Esophagus (tissue), 2 donors: ENCODE results near the gene VPS8. TPM values are rescaled to one million over a fixed set of nuclear protein-coding genes. Genes with fewer than 3 reads are reported as not detected.

Experiments used
- H3K27ac ChIP-seq, 2 donors: one replicate each; pipeline ENCODE4 v1.5.1; 2013; ENCODE audit warnings: low read depth in 2 of 2, mild to moderate bottlenecking in 2 of 2, inconsistent platforms in 1 of 2, low read length in 1 of 2, moderate library complexity in 1 of 2
- H3K27me3 ChIP-seq, 2 donors: one replicate each; pipeline ENCODE4 v1.6.1; 2013; ENCODE audit warnings: low read length in 2 of 2, control low read depth in 1 of 2, mild to moderate bottlenecking in 1 of 2; ENCODE audit not compliant: insufficient read depth in 2 of 2, control insufficient read depth in 1 of 2
- H3K36me3 ChIP-seq, 2 donors: one replicate each; pipeline ENCODE4 v1.6.1; 2013; ENCODE audit warnings: low read length in 1 of 2; ENCODE audit not compliant: control insufficient read depth in 2 of 2, insufficient read depth in 2 of 2
- H3K4me1 ChIP-seq, 2 donors: one replicate each; pipeline ENCODE4 v1.6.1; 2013; ENCODE audit warnings: low read length in 1 of 2; ENCODE audit not compliant: control insufficient read depth in 2 of 2, insufficient read depth in 2 of 2
- H3K4me3 ChIP-seq, 2 donors: one replicate each; pipeline ENCODE4 v1.5.1; 2013; ENCODE audit warnings: low read length in 2 of 2, mild to moderate bottlenecking in 2 of 2, low read depth in 1 of 2, moderate library complexity in 1 of 2
- H3K9me3 ChIP-seq, 2 donors: one replicate each; pipeline ENCODE4 v1.6.1; 2013; ENCODE audit warnings: mild to moderate bottlenecking in 2 of 2, low read depth in 1 of 2, low read length in 1 of 2, moderate library complexity in 1 of 2; ENCODE audit not compliant: control insufficient read depth in 2 of 2, insufficient read depth in 1 of 2
- WGBS, 2 donors: extraction: QIAGEN DNeasy Blood & Tissue Kit; methylation state at CpG; one replicate each; pipeline ENCODE4 v1.1.7; 2013; 5-methylcytosine and 5-hydroxymethylcytosine counted together
- polyA plus RNA-seq, 2 donors: library from polyadenylated mRNA; stranded (reverse); fragments of 200-250 nt; gene quantifications; one replicate each; pipeline ENCODE4 v1.2.3, GENCODE V29; 2013
- donor health status: healthy with polysubstance abuse.
- donor health status: Bipolar disorder and iron deficiency.

The VPS8 gene
- polyA plus RNA-seq, 2 donors: 9.5 to 10.4 TPM

DNA sequence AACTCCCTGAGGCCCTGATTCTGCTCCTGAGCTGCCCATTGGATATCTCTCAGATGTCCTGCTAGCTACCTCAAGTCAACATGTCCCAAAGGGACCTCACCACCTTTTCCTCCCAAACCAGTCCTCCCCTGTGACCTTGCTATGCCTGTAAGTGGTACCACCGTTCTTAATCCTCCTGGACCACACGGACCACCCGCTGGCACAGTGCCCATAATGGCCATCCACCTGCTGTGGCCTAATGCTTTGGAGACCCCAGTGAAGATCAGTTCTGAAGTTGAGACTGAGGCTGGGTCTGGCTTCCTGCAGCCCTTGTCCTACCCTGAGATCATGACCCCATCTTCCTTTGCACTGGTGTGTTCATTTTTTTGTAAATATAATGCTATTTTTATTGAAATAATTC is 15.0 kb upstream of the VPS8 start:
- Histone ChIP-seq H3K36me3 (no peaks in the 10 kb centered on the region), H3K9me3 (no peaks in the 10 kb centered on the region), H3K27me3 (no peaks in the 10 kb centered on the region), H3K27ac (no peak overlapping the region), H3K4me3 (no peak overlapping the region), H3K4me1 (no peaks in the 10 kb centered on the region)
- WGBS, 2 donors: 79 to 85% methylated on average over 3 of the region's 3 CpGs

DNA sequence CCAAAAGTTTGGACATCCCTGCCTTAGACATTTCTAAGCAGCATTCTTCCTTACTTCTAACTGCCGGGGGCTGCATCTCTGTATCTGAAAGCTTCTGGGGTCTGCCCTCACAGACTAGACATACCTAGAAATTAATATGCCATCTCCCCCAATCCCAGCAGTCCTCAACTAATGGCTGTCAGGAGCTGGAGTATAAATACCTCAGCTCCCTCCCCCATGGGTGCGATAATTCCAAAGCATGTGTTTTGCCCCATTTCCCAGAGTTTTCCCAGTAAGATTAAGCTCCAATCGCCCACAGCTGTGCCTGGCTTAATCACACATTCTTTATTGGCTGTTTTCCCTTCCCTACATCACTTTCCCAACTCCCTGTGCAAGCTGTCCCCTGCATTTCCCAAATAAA is 13.8 kb upstream of the VPS8 start:
- Histone ChIP-seq H3K27ac (no peak overlapping the region), H3K36me3 (no peaks in the 10 kb centered on the region), H3K4me1 (no peaks in the 10 kb centered on the region), H3K9me3 (no peaks in the 10 kb centered on the region), H3K27me3 (no peaks in the 10 kb centered on the region), H3K4me3 (no peak overlapping the region)
- 66 to 74% methylated on average over 3 of the region's 3 CpGs for WGBS, 2 donors

DNA sequence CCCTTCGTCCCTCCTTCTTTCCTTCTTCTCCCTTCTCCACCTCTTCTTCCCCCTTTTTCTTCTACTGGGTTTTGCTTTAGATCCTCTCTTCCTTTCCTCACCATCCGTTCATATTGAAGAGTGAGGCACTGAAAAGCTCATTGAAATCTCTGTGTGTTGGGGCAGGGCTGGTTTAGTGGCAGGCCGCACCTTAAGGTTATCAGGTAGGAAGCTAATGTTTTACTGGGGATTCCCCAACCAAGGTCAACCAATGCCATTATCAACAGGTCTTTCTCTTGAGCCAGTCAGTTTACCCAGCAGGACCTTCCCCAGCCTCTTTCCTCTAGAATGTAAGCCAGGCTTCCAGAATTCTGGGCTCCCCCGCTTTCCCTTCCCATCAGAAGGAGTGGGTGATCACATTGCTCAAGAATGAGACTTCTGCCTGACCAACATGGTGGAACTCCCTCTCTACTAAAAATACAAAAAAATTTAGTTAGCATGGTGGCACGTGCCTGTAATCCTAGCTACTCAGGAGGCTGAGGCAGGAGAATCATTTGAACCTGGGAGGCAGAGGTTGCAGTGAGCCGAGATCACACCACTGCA is 11.5 kb upstream of the VPS8 start:
- H3K9me3 ChIP-seq: no peaks in the 10 kb centered on the region
- no peak overlapping the region for H3K27ac ChIP-seq
- 81 to 89% methylated on average over 6 of the region's 6 CpGs for WGBS, 2 donors

DNA sequence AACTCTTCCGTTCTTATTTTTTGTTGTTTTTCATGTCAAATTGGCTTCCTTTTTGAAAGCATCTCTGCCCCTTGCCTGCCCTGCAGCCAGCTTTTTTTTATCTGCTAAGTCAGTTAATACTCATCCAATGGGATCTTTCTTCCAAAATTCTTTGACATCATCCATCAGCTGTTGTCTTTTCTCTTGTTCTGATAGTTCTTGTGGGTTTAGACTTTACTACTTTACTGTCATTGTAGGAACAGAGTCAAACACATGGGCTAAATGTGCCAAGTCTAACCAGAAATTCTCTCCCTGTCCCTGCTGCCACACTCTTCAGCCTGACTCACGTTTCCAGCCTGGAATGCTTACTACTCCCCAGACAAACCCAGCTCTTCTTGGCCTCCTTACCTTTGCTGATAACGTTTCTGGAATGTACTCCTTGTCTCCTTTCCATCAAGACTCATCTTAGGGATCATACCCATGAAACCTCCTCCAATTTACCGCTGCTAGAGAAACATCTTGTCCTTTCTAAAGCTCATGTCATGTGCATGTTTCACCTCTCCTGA is 10.7 kb upstream of the VPS8 start:
- Histone ChIP-seq H3K36me3 (no peaks in the 10 kb centered on the region), H3K27ac (no peak overlapping the region), H3K4me1 (no peaks in the 10 kb centered on the region), H3K4me3 (no peak overlapping the region), H3K9me3 (no peaks in the 10 kb centered on the region), H3K27me3 (no peaks in the 10 kb centered on the region)
- 55 to 56% methylated on average over 4 of the region's 4 CpGs for WGBS, 2 donors

More for the DNA sequence above, 11.5 kb upstream of the VPS8 start:
- Histone ChIP-seq H3K4me3 (no peak overlapping the region), H3K27me3 (no peaks in the 10 kb centered on the region), H3K36me3 (no peaks in the 10 kb centered on the region), H3K4me1 (no peaks in the 10 kb centered on the region)

DNA sequence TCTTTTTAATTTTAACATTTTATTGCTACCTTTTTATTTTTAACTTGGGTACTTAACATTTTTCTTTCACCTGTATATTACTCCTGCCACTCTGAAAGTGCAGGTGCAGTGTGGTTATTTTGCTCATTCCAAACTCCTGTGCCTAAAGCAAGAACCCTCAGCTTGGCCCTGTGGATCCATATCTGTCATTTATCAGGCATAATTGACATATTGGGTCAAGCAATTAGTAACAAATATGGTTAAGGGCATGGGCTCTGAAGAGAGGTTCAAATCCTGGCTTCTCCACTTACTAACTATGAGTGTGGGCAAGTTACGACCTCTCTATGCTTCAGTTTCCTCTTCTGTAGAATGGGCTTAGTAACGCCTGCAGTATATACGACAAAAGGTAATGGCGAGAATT is 9.8 kb upstream of the VPS8 start:
- WGBS, 2 donors: 93 to 94% methylated on average over 4 of the region's 4 CpGs

DNA sequence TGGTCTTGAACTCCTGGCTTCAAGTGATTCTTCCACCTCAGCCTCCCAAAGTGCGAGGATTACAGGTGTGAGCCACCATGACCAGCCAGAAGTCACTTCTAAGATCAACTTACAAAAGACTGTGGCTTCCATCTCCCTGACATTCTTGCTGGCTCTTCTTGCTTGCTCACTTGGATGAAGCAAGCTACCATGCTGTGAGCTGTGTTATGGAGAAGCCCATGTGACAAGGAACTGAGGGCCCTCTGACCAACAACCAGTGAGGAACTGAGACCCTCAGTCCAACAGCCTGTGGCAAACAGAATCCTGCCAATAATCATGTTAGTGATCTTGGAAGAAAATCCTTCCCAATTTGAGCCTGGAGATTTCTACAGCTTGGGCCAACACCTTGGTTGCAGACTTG is 7.2 kb upstream of the VPS8 start:
- H3K36me3 ChIP-seq: no peaks in the 10 kb centered on the region
- WGBS, 2 donors: 96 to 98% methylated on average over 1 of the region's 1 CpG
- H3K27me3 ChIP-seq: no peaks in the 10 kb centered on the region
- H3K4me3 ChIP-seq: no peak overlapping the region
- H3K27ac ChIP-seq: no peak overlapping the region
- no peaks in the 10 kb centered on the region for H3K9me3 ChIP-seq
- no peaks in the 10 kb centered on the region for H3K4me1 ChIP-seq

More for the DNA sequence above, 9.8 kb upstream of the VPS8 start:
- no peaks in the 10 kb centered on the region for H3K36me3 ChIP-seq
- no peaks in the 10 kb centered on the region for H3K27me3 ChIP-seq
- H3K27ac ChIP-seq: no peak overlapping the region
- no peaks in the 10 kb centered on the region for H3K9me3 ChIP-seq
- no peaks in the 10 kb centered on the region for H3K4me1 ChIP-seq
- H3K4me3 ChIP-seq: no peak overlapping the region

DNA sequence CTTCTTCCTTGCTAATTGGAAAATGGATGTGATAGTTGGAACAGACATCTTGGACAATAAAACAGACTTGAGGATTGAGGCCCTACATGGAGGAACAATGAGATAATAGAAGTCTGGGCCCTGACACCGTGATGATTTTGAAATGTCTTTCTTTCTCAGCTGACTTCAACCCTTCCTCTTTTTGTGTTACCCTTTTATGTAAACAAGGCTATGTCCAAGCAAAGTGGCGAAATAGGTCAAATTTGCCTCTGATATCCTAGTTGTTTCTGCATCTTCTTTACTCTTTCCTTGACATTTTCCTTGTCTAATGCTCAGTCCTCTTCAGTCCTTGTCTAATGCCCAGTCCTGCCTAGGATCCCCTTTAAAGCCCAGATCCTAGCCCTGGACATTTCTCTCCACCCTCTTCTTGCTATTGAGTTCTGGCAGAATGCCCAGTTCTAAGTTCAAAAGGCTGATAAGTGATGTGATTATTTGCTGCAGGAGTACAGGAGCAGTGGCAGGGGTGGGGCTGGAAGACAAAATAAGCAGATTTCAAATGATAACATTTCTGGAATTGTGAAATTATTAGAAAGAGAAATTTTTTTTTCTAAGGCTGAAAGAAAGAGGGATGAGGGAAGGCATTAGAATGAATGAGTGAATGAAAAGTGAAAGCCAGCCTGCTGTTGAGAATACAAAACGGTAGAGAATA is 6.5 kb upstream of the VPS8 start:
- no peak overlapping the region for H3K27ac ChIP-seq
- no peaks in the 10 kb centered on the region for H3K4me1 ChIP-seq
- no peaks in the 10 kb centered on the region for H3K9me3 ChIP-seq
- no peaks in the 10 kb centered on the region for H3K27me3 ChIP-seq
- WGBS, 2 donors: 64 to 71% methylated on average over 3 of the region's 3 CpGs
- no peak overlapping the region for H3K4me3 ChIP-seq
- H3K36me3 ChIP-seq: no peaks in the 10 kb centered on the region

DNA sequence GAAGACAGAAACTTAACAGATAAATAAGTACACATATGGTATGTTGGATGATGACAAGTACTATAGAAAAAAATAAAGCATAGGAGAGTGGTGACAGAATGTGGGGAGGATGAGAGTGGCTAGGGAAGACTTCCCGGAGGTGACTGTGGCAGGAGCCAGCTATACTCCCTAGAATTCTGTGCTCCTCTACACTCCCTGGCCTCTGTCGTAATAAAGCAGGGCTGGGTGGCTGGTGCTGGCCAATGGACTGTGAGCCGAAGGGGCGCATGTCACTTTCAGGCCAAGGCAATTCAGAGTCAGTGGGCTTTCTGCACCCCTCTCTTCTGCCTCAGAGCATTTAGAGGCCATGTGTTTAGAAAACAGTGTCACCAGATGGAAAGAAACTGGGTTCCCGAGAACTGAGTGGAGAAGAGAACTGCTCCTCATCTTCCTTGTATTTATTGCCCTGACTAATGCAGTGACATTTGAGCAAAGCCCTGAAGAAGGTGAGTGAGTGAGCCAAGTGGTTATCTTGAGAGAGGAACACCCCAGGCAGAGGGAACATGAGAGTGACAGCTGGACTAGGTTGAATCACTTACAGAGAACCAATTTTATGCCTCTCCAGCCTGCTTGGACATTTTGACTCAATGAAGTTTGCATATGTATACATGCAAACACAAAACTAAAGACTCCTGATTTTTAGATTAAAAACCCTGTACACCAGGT is 5.2 kb upstream of the VPS8 start:
- WGBS, 2 donors: 87 to 91% methylated on average over 5 of the region's 5 CpGs
- Histone ChIP-seq H3K9me3 (no peaks in the 10 kb centered on the region), H3K4me3 (no peak overlapping the region), H3K36me3 (no peaks in the 10 kb centered on the region), H3K27ac (no peak overlapping the region), H3K4me1 (no peaks in the 10 kb centered on the region), H3K27me3 (no peaks in the 10 kb centered on the region)

DNA sequence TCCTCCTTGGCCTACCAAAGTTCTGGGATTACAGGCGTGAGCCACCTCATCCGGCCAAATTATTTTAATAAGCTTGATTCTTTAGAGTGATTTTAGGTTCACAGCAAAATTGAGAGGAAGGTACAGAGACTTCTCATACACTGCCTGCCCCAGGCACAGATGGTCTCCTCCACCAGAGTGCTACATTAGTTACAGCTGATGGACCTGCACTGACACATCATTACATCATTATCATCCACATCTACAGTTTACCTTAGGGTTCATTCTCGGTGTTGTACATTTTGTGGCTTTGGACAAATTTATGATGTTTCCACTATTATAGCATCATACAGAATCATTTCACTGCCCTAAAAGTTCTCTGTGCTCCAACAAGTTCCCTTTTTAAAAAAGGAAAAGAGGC is 4.4 kb upstream of the VPS8 start:
- peaks cover 0 to under 1% of the 10 kb centered on the region in 2 donors for H3K4me1 ChIP-seq
- 89 to 90% methylated on average over 3 of the region's 3 CpGs for WGBS, 2 donors
- H3K4me3 ChIP-seq: no peak overlapping the region
- no peak overlapping the region for H3K27ac ChIP-seq
- no peaks in the 10 kb centered on the region for H3K27me3 ChIP-seq
- H3K9me3 ChIP-seq: no peaks in the 10 kb centered on the region
- H3K36me3 ChIP-seq: no peaks in the 10 kb centered on the region
